Choroid plexus epithelial cell (primary cell): ENCODE data around the gene COPE.

ENCODE experiments used
- DNase-seq: peaks from one replicate; pipeline ENCODE4 v3.0.0-alpha.2; 2010; ENCODE audit warnings: low read depth
- H3K4me3 ChIP-seq: 2 replicates; pipeline ENCODE4 v1.5.1; 2011; ENCODE audit warnings: low read depth, mild to moderate bottlenecking, control low read depth, low read length, moderate library complexity
- CTCF ChIP-seq: conservative IDR thresholded peaks from 2 replicates; pipeline ENCODE4 v1.5.1; 2011; ENCODE audit warnings: low read depth, mild to moderate bottlenecking, control low read depth, inconsistent platforms, low read length, moderate library complexity

The COPE gene

DNA sequence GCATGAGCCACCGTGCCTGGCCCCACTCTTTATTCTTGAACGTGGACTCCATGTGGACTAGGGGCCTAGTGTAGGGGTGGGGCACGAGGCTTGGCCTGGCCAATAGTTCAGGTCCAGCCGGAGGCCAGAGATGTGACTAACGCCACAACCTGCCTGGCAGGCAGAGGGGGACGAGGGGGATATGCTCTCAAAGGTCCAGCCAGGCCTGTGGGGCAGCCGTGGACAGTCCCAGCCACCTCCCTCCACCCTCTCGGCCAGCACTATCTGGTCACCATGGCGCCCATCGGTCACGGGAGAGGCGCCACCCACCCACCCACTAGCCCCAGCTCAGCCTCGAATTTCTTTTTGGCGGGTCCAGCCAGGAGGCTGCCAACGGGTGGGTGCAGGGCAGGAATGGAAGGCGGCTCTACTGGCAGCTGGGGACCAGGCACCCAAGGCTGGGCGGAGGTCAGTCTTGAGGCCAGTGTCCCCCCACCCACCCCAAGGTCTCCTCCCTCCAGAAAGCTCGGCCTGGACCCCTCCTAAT, 21.0 kb downstream of the COPE start:
- TF ChIP-seq CTCF: no peak
- no peak overlapping the region for H3K4me3 ChIP-seq
- DNase-seq: no peak

- DNase-seq: no peak
- no peak overlapping the region for H3K4me3 ChIP-seq
- TF ChIP-seq CTCF: no peak
These were observed 21.8 kb downstream of the COPE start for GRCh38 chr19:18897094-18898029.

DNA sequence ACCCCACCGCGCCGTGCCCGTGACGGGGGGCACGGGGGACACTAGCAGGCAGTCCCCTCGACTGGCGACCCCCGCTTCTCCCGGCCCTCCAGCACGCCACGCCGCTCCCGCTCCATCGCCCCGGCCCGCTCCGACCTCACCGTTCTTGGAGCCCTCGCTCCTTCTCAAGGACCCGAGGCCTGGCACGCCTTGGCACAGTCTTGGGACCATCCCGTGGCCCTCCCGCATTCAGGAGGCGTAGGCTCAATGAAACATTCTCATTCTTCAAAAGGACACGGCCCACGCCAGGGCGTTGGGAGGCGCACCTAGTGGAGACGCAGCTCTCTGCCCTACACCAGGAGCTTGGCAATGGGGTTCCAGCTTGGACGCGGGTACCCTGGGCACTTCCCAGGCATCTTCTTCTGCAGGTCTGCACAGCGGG, 22.8 kb downstream of the COPE start:
- TF ChIP-seq CTCF: no peak
- DNase-seq: no peak
- no peak overlapping the region for H3K4me3 ChIP-seq

DNA sequence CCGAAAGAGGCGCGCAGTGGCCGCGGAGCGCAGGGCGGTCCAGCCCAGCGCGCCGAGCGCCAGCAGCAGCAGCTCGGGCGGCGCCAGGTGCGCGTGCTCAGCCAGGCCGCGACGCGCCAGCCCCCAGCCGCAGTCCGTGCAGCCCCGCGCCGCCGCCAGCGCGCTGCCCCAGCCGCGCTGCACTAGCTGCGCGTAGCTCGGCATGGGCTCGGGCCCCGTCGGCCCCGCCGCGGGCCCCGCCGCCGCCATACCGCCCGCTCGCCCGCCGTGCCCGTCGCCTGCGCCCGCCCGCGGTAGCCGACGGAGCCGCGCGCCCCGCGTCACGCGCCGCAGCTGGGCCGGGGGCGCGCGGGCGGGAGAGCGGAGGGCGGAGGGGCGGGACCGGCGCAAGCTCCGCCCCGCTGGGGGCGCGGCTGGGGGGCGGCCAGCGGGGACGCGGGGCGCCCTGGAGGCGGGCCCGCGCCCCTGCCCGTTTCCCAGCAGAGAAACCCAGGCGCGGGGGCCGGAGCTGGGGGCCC, 23.3 kb downstream of the COPE start, which contains the start of gene CERS1:
Gene CERS1 (minus strand): TSS at position 335 of the 518 bp plus-strand sequence. CDS start 86 bp downstream, at position 249.
- H3K4me3 ChIP-seq: peak within 1 kb of the TSS; percentile 24
- no peak for TF ChIP-seq CTCF
- DNase-seq: no peak

DNA sequence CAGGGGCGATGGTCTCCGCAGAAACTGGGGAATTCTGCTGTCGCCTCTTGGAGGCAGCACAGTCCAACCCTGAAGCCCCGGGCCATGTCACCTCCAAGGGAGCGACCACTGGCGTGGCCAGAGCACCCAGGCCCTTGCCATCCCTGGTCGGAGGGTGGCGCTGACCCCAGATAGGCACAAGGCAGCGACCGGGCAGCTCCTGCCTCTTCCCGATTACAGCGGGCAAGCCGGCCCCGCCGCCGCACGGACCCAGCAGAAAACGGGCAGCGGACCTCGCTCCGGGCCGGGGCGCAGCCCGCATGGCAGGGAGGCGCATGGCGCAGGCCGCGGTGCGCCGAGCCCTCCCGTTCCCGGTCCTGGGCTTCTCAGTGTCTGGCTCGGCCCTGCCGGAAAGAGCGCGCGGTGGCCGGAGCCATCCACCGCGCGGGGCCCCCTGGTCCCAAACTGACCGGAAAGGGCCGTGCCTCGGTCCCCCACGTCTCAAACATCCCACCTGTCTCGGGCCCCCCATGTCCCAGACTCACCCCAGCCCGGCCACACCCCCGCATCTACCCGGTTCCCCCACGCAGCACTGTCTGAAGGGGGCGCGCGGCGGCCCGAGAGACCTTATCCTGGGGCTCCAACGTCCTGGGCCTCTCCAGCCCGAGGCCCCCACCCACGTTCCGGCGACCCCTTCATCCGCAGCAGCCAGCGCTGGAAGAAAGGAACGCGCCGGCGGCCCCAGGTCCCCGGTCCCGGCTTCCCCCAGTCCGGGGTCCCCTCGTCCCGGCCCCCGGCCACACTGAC, 24.0 kb downstream of the COPE start:
- H3K4me3 ChIP-seq: peak overlapping the region; percentile 24
- DNase-seq: peak; percentile 7
- TF ChIP-seq CTCF: peak; percentile 22

- no peak overlapping the region for H3K4me3 ChIP-seq
- TF ChIP-seq CTCF: no peak
These were observed 24.7 kb downstream of the COPE start for GRCh38 chr19:18894254-18895037.

More at GRCh38 chr19:18894254-18895037, 24.7 kb downstream of the COPE start:
- peak; percentile 43 for DNase-seq
